HepG2 (cell line): ENCODE data around the gene ZNF454. TPM values are rescaled to one million over a fixed set of nuclear protein-coding genes. Genes with fewer than 3 reads are reported as not detected.
A peak's percentile ranks its signal among the peaks of the same experiment; 100 is the strongest.

Experiments
- ATF1 ChIP-seq: IDR thresholded peaks from 2 replicates; pipeline ENCODE4 v1.6.1; 2016; ENCODE audit warnings: mild to moderate bottlenecking, control low read depth
- CEBPG ChIP-seq: IDR thresholded peaks from 2 replicates; pipeline ENCODE4 v1.6.1; 2016
- FOSL1 ChIP-seq: sonication (generic); formaldehyde crosslinking; IDR thresholded peaks from 2 replicates; pipeline ENCODE4 v1.9.0; 2021; ENCODE audit warnings: missing genetic modification reagents, borderline replicate concordance
- FOXJ3 ChIP-seq: sonication (generic); formaldehyde crosslinking; IDR thresholded peaks from 2 replicates; pipeline ENCODE4 v1.4.0; 2020; ENCODE audit warnings: missing genetic modification reagents, mild to moderate bottlenecking, borderline replicate concordance
- IKZF1 ChIP-seq: fragments of 450-650 bp; IDR thresholded peaks from 2 replicates; pipeline ENCODE4 v1.7.1; 2016
- ISX ChIP-seq: sonication (generic); formaldehyde crosslinking; conservative IDR thresholded peaks from 2 replicates; pipeline ENCODE4 v1.5.0; 2020; ENCODE audit warnings: missing genetic modification reagents
- JUND ChIP-seq: sonication (generic); formaldehyde crosslinking; IDR thresholded peaks from 2 replicates; pipeline ENCODE4 v1.8.0; 2022; ENCODE audit warnings: mild to moderate bottlenecking, missing genetic modification reagents
- NRL ChIP-seq: sonication (generic); formaldehyde crosslinking; IDR thresholded peaks from 2 replicates; pipeline ENCODE4 v1.5.0; 2020; ENCODE audit warnings: missing genetic modification reagents, mild to moderate bottlenecking, moderate library complexity, borderline replicate concordance
- PHF20 ChIP-seq: sonication (generic); formaldehyde crosslinking; IDR thresholded peaks from 2 replicates; pipeline ENCODE4 v1.5.0; 2020; ENCODE audit warnings: mild to moderate bottlenecking, missing genetic modification reagents
- RCOR2 ChIP-seq: IDR thresholded peaks from 2 replicates; pipeline ENCODE4 v1.6.1; 2016; ENCODE audit warnings: missing biosample characterization, missing genetic modification reagents
- RXRA ChIP-seq: sonication (generic); formaldehyde crosslinking; IDR thresholded peaks from 2 replicates; pipeline ENCODE4 v1.5.1; 2020; ENCODE audit warnings: missing genetic modification reagents
- TRIM24 ChIP-seq: sonication (generic); formaldehyde crosslinking; IDR thresholded peaks from 2 replicates; pipeline ENCODE4 v1.8.0; 2022; ENCODE audit warnings: mild to moderate bottlenecking, missing genetic modification reagents
- ZFP36L2 ChIP-seq: sonication (generic); formaldehyde crosslinking; IDR thresholded peaks from 2 replicates; pipeline ENCODE4 v1.4.0; 2020; ENCODE audit warnings: missing genetic modification reagents
- ZMYM2 ChIP-seq: sonication (generic); formaldehyde crosslinking; IDR thresholded peaks from 2 replicates; pipeline ENCODE4 v1.8.0; 2022; ENCODE audit warnings: mild to moderate bottlenecking, missing genetic modification reagents
- ZNF143 ChIP-seq: sonication (generic); formaldehyde crosslinking; IDR thresholded peaks from 2 replicates; pipeline ENCODE4 v1.4.0; 2020; ENCODE audit warnings: missing genetic modification reagents
- ZNF160 ChIP-seq: sonication (generic); formaldehyde crosslinking; IDR thresholded peaks from 2 replicates; pipeline ENCODE4 v1.8.0; 2022; ENCODE audit warnings: mild to moderate bottlenecking, inconsistent platforms, missing genetic modification reagents
- ZNF496 ChIP-seq: sonication (generic); formaldehyde crosslinking; IDR thresholded peaks from 2 replicates; pipeline ENCODE4 v1.8.1; 2023; ENCODE audit warnings: mild to moderate bottlenecking, moderate library complexity, missing genetic modification reagents; ENCODE audit not compliant: insufficient replicate concordance
- ZNF550 ChIP-seq: sonication (generic); formaldehyde crosslinking; IDR thresholded peaks from 2 replicates; pipeline ENCODE4 v1.4.0; 2020; ENCODE audit warnings: mild to moderate bottlenecking, missing genetic modification reagents, borderline replicate concordance
- ZNF556 ChIP-seq: sonication (generic); formaldehyde crosslinking; IDR thresholded peaks from 2 replicates; pipeline ENCODE4 v1.4.0; 2020; ENCODE audit warnings: mild to moderate bottlenecking, missing genetic modification reagents, borderline replicate concordance
- ZNF772 ChIP-seq: sonication (generic); formaldehyde crosslinking; IDR thresholded peaks from 2 replicates; pipeline ENCODE4 v1.5.0; 2020; ENCODE audit warnings: mild to moderate bottlenecking, missing genetic modification reagents
- ZSCAN30 ChIP-seq: sonication (generic); formaldehyde crosslinking; IDR thresholded peaks from 2 replicates; pipeline ENCODE4 v1.5.0; 2020; ENCODE audit warnings: mild to moderate bottlenecking, missing genetic modification reagents
- polyA plus RNA-seq, 8 experiments: library from polyadenylated mRNA; depleted of rRNA in 3 of 8; stranded (reverse) in 7 of 8; unstranded in 1 of 8; fragments of >200 nt; fragmentation: Illumina TruSeq in 4 of 8; extraction: Trizol in 4 of 8; gene quantifications; 2 replicates each; pipeline versions ENCODE4 v1.2.1 to v1.2.3, GENCODE V29; 2011 to 2016; ENCODE audit warnings: low read depth in 4 of 8, missing spikeins in 1 of 8, mixed read lengths in 1 of 8; ENCODE audit not compliant: insufficient read depth in 1 of 8
- total RNA-seq, 5 experiments: library from RNA; depleted of rRNA; stranded (reverse); fragments of >200 nt; fragmentation: Illumina TruSeq; extraction: Trizol; gene quantifications; 2 replicates each; pipeline ENCODE4 v1.2.3, GENCODE V29; 2016; ENCODE audit warnings: low read depth in 1 of 5
- TF ChIP-seq, protein P1 (sequence below), 2 experiments: fragments of 450-650 bp in 1 of 2; sonication (generic) in 1 of 2; formaldehyde crosslinking; IDR thresholded peaks; 2 replicates each; pipeline versions ENCODE4 v1.5.0 to v1.8.0; 2020 to 2022; ENCODE audit warnings: mild to moderate bottlenecking in 1 of 2, missing genetic modification reagents in 1 of 2
- TF ChIP-seq, protein P2 (sequence below): sonication (generic); formaldehyde crosslinking; IDR thresholded peaks from 2 replicates; pipeline ENCODE4 v1.4.0; 2020; ENCODE audit warnings: missing genetic modification reagents
- TF ChIP-seq, protein P3 (sequence below): sonication (generic); formaldehyde crosslinking; IDR thresholded peaks from 2 replicates; pipeline ENCODE4 v1.4.0; 2020; ENCODE audit warnings: mild to moderate bottlenecking, missing genetic modification reagents
- TF ChIP-seq, protein P4 (sequence below): sonication (generic); formaldehyde crosslinking; IDR thresholded peaks from 2 replicates; pipeline ENCODE4 v1.8.0; 2022; ENCODE audit warnings: mild to moderate bottlenecking, missing genetic modification reagents, moderate library complexity
- TF ChIP-seq, protein P5 (sequence below): sonication (generic); formaldehyde crosslinking; IDR thresholded peaks from 2 replicates; pipeline ENCODE4 v1.5.0; 2020; ENCODE audit warnings: missing genetic modification reagents, mild to moderate bottlenecking, borderline replicate concordance

ZNF454 gene
- total and polyA plus RNA-seq, 2 of the 13 experiments (the other 11 are each of a cell fraction or from before 2014, with no cell fraction given) = 0.16 TPM; not detected in 1

DNA sequence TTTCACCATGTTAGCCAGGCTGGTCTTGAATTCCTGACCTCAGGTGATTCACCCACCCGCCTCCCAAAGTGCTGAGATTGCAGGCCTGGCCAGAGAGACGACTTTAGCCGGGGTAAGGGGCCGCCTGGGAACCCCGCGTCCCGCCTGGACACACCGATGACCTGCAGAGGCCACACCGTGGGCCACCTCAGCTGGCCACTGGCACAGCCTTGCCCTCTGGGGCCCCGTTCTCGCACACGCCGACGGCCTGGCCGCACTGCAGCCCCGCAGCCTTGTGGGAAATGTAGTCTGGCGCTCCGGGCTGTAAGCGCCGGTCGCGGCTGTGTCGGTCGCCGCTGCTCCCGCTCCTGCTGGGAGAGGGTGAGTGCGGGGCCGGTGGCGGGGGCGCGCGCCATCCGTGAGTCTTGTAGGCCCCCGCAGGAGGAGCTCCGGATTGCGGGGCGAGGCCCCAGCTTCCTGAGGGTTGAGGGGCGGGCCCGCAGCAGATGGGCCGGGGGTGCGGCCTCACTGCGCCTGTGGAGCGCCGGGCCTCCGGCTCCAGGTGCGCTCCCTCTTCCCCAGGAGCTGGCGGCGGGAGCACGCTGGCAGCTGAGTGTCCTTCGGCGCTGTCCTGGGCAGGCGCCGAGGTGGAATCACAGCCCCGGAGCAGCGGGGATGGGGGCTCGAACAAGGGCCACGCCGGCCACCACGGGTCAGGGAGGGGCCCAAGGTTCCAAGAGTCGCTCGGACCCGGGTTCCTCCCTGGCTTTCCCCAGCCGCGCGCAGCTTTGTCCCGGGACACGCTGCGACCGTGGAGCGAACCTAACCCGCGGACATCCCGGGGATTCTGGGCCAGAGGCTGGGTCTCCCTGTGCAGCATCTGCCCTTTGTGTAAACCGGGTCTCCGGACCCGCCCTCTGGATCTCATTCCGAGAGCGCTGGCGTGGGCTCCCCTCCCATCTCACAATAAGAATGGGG lies 45.1 kb upstream of the ZNF454 start, which contains the start of gene ZFP2 (continued):
- TF ChIP-seq ZNF496 = no peak
- TF ChIP-seq ZNF160 (CRISPR knock-in tag) = no peak
- peak; percentile 90 for TF ChIP-seq ZNF143 (CRISPR knock-in tag)
- TF ChIP-seq ZMYM2 (CRISPR knock-in tag) = no peak
- TF ChIP-seq, protein P1, sequence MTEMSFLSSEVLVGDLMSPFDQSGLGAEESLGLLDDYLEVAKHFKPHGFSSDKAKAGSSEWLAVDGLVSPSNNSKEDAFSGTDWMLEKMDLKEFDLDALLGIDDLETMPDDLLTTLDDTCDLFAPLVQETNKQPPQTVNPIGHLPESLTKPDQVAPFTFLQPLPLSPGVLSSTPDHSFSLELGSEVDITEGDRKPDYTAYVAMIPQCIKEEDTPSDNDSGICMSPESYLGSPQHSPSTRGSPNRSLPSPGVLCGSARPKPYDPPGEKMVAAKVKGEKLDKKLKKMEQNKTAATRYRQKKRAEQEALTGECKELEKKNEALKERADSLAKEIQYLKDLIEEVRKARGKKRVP (CRISPR knock-in tag; IDR thresholded peaks at IDR 0.05) = no peak
- no peak for TF ChIP-seq PHF20
- TF ChIP-seq, protein P2, sequence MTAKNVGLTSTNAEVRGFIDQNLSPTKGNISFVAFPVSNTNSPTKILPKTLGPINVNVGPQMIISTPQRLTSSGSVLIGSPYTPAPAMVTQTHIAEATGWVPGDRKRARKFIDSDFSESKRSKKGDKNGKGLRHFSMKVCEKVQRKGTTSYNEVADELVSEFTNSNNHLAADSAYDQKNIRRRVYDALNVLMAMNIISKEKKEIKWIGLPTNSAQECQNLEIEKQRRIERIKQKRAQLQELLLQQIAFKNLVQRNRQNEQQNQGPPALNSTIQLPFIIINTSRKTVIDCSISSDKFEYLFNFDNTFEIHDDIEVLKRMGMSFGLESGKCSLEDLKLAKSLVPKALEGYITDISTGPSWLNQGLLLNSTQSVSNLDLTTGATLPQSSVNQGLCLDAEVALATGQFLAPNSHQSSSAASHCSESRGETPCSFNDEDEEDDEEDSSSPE = 0 out of 2 replicates have a peak, but pooled peaks have one; percentile 23
- TF ChIP-seq RCOR2 (CRISPR knock-in tag) = no peak
- no peak for TF ChIP-seq FOSL1 (CRISPR knock-in tag)
- no peak for TF ChIP-seq ZNF772
- no peak for TF ChIP-seq JUND (CRISPR knock-in tag)
- TF ChIP-seq ZNF550 = no peak
- peak; percentile 38; the same call in 1 of the 2 replicates for TF ChIP-seq NRL (CRISPR knock-in tag)
- TF ChIP-seq ATF1 (CRISPR knock-in tag) = no peak
- TF ChIP-seq ZFP36L2 (CRISPR knock-in tag) = no peak
- no peak for TF ChIP-seq FOXJ3 (CRISPR knock-in tag)
- no peak; the same call in 1 of the 2 replicates for TF ChIP-seq RXRA
- TF ChIP-seq CEBPG (CRISPR knock-in tag) = no peak
- TF ChIP-seq, protein P3, sequence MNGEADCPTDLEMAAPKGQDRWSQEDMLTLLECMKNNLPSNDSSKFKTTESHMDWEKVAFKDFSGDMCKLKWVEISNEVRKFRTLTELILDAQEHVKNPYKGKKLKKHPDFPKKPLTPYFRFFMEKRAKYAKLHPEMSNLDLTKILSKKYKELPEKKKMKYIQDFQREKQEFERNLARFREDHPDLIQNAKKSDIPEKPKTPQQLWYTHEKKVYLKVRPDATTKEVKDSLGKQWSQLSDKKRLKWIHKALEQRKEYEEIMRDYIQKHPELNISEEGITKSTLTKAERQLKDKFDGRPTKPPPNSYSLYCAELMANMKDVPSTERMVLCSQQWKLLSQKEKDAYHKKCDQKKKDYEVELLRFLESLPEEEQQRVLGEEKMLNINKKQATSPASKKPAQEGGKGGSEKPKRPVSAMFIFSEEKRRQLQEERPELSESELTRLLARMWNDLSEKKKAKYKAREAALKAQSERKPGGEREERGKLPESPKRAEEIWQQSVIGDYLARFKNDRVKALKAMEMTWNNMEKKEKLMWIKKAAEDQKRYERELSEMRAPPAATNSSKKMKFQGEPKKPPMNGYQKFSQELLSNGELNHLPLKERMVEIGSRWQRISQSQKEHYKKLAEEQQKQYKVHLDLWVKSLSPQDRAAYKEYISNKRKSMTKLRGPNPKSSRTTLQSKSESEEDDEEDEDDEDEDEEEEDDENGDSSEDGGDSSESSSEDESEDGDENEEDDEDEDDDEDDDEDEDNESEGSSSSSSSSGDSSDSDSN (CRISPR knock-in tag) = peak; percentile 85
- TF ChIP-seq TRIM24 (CRISPR knock-in tag) = no peak
- TF ChIP-seq IKZF1 = no peak
- TF ChIP-seq ZSCAN30 = no peak
- TF ChIP-seq, protein P4, sequence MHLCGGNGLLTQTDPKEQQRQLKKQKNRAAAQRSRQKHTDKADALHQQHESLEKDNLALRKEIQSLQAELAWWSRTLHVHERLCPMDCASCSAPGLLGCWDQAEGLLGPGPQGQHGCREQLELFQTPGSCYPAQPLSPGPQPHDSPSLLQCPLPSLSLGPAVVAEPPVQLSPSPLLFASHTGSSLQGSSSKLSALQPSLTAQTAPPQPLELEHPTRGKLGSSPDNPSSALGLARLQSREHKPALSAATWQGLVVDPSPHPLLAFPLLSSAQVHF = no peak
- TF ChIP-seq ZNF556 (CRISPR knock-in tag) = no peak
- TF ChIP-seq, protein P5, sequence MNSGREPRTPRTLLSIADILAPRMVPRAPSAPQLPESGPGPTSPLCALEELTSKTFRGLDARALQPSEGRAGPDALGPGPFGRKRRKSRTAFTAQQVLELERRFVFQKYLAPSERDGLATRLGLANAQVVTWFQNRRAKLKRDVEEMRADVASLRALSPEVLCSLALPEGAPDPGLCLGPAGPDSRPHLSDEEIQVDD (CRISPR knock-in tag) = no peak
- TF ChIP-seq ISX = no peak
